Esophagus muscularis mucosa (tissue), 4 donors: ENCODE results near the gene TFIP11. TPM values are rescaled to one million over a fixed set of nuclear protein-coding genes. Genes with fewer than 3 reads are reported as not detected.

ENCODE experiments used
- DNase-seq: peaks from one replicate; pipeline ENCODE4 v3.0.0-alpha.2; 2017; ENCODE audit errors: extremely low spot score
- H3K27ac ChIP-seq, 4 donors: fragments of 200-600 bp; sonication (generic); replicated peaks in 1 of 4; 1 replicate in 3 of 4; 2 replicates in 1 of 4; pipeline ENCODE4 v1.5.1; 2016 to 2019; ENCODE audit warnings: mild to moderate bottlenecking in 1 of 4
- H3K27me3 ChIP-seq, 4 donors: fragments of 200-600 bp; sonication (generic); one replicate each; pipeline versions ENCODE4 v1.5.1 to v1.6.0; 2016 to 2019
- H3K36me3 ChIP-seq, 4 donors: fragments of 200-600 bp; sonication (generic); one replicate each; pipeline ENCODE4 v1.5.1; 2016 to 2019
- H3K4me1 ChIP-seq, 4 donors: fragments of 200-600 bp; sonication (generic); one replicate each; pipeline ENCODE4 v1.5.1; 2016 to 2019
- H3K4me3 ChIP-seq, 4 donors: fragments of 200-600 bp; sonication (generic); 1 replicate in 2 of 4; 2 replicates in 2 of 4; pipeline ENCODE4 v1.5.1; 2016 to 2019; ENCODE audit warnings: mild to moderate bottlenecking in 4 of 4, moderate library complexity in 1 of 4
- H3K9me3 ChIP-seq, 4 donors: fragments of 200-600 bp; sonication (generic); 1 replicate in 3 of 4; 2 replicates in 1 of 4; pipeline ENCODE4 v1.5.1; 2016 to 2019
- CTCF ChIP-seq, 3 experiments: fragments of 200-600 bp in 2 of 3; fragments of 450-650 bp in 1 of 3; sonication (generic) in 2 of 3; IDR thresholded peaks; one replicate each; pipeline ENCODE4 v1.5.1; 2017 to 2019; ENCODE audit warnings: antibody characterized with exemption in 3 of 3, mild to moderate bottlenecking in 2 of 3, moderate library complexity in 1 of 3
- EP300 ChIP-seq: sonication (generic); formaldehyde crosslinking; IDR thresholded peaks from one replicate; pipeline ENCODE4 v1.6.1; 2017; ENCODE audit warnings: antibody characterized with exemption
- POLR2A ChIP-seq: fragments of 450-650 bp; IDR thresholded peaks from one replicate; pipeline ENCODE4 v1.6.1; 2017; ENCODE audit warnings: antibody characterized with exemption, moderate library complexity, mild to moderate bottlenecking, low read depth
- POLR2AphosphoS5 ChIP-seq, 2 donors: sonication (generic); formaldehyde crosslinking; IDR thresholded peaks; one replicate each; pipeline ENCODE4 v1.6.1; 2017; ENCODE audit warnings: antibody characterized with exemption in 2 of 2
- WGBS: methylation state at CpG from one replicate; pipeline ENCODE4 v1.1.5; 2018; 5-methylcytosine and 5-hydroxymethylcytosine counted together
- intact Hi-C: fragments of 100-400 bp; cut with DNase I; formaldehyde crosslinking; loops from one replicate; pipeline ENCODE4 v1.15.1; 2023
- total RNA-seq, 4 donors: library from RNA; depleted of rRNA; stranded (reverse); fragments of >200 nt; gene quantifications; one replicate each; pipeline versions ENCODE4 v1.1.0 to v1.2.1, GENCODE V29; 2016

The TFIP11 gene
- total RNA-seq, 4 donors from 2014 or later, result 17.9 to 23.5 (median 20.4) TPM

GRCh38 chr22:26496456-26496855, 15.8 kb downstream of the TFIP11 start:
- Histone ChIP-seq H3K36me3 (peaks cover 85 to 100% (median 98%) of the 10 kb centered on the region in 4 donors), H3K4me1 (no peaks in the 10 kb centered on the region), H3K27me3 (no peaks in the 10 kb centered on the region), H3K9me3 (no peaks in the 10 kb centered on the region), H3K4me3 (no peak overlapping the region), H3K27ac (no peak overlapping the region)
- TF ChIP-seq CTCF (IDR thresholded peaks at IDR 0.05), result no peak
- no peak for TF ChIP-seq EP300
- no peak for TF ChIP-seq POLR2AphosphoS5 (IDR thresholded peaks at IDR 0.05)
- no peak for TF ChIP-seq POLR2A
- WGBS, result 94% methylated on average over 4 of the region's 4 CpGs
- intact Hi-C loops, result no loop called here
- DNase-seq, result no peak

- no peak overlapping the region for H3K4me3 ChIP-seq
- H3K27ac ChIP-seq, result no peak overlapping the region
- DNase-seq, result no peak
- H3K27me3 ChIP-seq, result no peaks in the 10 kb centered on the region
- intact Hi-C loops, result no loop called here
- no peaks in the 10 kb centered on the region for H3K4me1 ChIP-seq
- TF ChIP-seq CTCF (IDR thresholded peaks at IDR 0.05) (no peak), EP300 (no peak), POLR2AphosphoS5 (IDR thresholded peaks at IDR 0.05) (no peak), POLR2A (no peak)
- H3K36me3 ChIP-seq, result peaks cover 84 to 100% (median 97%) of the 10 kb centered on the region in 4 donors
- H3K9me3 ChIP-seq, result no peaks in the 10 kb centered on the region
These were observed 17.8 kb downstream of the TFIP11 start for GRCh38 chr22:26494506-26494905.

- TF ChIP-seq EP300 (no peak), POLR2A (no peak), CTCF (IDR thresholded peaks at IDR 0.05) (no peak), POLR2AphosphoS5 (IDR thresholded peaks at IDR 0.05) (no peak)
- WGBS, result 86% methylated on average over 9 of the region's 9 CpGs
- intact Hi-C loops, result no loop called here
These were observed 20.1 kb downstream of the TFIP11 start for GRCh38 chr22:26492220-26492619.

GRCh38 chr22:26489447-26490036, 22.7 kb downstream of the TFIP11 start:
- Histone ChIP-seq H3K36me3 (peaks cover 54 to 82% (median 77%) of the 10 kb centered on the region in 4 donors), H3K4me3 (no peak overlapping the region), H3K4me1 (peaks cover 9 to 16% (median 13%) of the 10 kb centered on the region in 4 donors), H3K27ac (no peak overlapping the region), H3K27me3 (no peaks in the 10 kb centered on the region), H3K9me3 (no peaks in the 10 kb centered on the region)
- intact Hi-C loops, result no loop called here
- TF ChIP-seq EP300 (no peak), POLR2A (no peak), CTCF (IDR thresholded peaks at IDR 0.05) (no peak), POLR2AphosphoS5 (IDR thresholded peaks at IDR 0.05) (no peak)
- 80% methylated on average over 4 of the region's 4 CpGs for WGBS
- DNase-seq, result no peak

More at GRCh38 chr22:26492220-26492619, 20.1 kb downstream of the TFIP11 start:
- Histone ChIP-seq H3K4me3 (no peak overlapping the region), H3K36me3 (peaks cover 78 to 100% (median 97%) of the 10 kb centered on the region in 4 donors), H3K27me3 (no peaks in the 10 kb centered on the region), H3K27ac (no peak overlapping the region), H3K4me1 (no peaks in the 10 kb centered on the region), H3K9me3 (no peaks in the 10 kb centered on the region)
- DNase-seq, result no peak

GRCh38 chr22:26487996-26488395, 24.3 kb downstream of the TFIP11 start:
- H3K4me1 ChIP-seq, result peaks cover 15 to 25% (median 21%) of the 10 kb centered on the region in 4 donors
- H3K36me3 ChIP-seq, result peaks cover 38 to 67% (median 62%) of the 10 kb centered on the region in 4 donors
- TF ChIP-seq POLR2A (no peak), EP300 (no peak), POLR2AphosphoS5 (IDR thresholded peaks at IDR 0.05) (no peak), CTCF (IDR thresholded peaks at IDR 0.05) (no peak)
- H3K9me3 ChIP-seq, result no peaks in the 10 kb centered on the region
- no peaks in the 10 kb centered on the region for H3K27me3 ChIP-seq
- no peak overlapping the region for H3K4me3 ChIP-seq
- DNase-seq, result no peak
- no peak overlapping the region for H3K27ac ChIP-seq
- WGBS, result 43% methylated on average over 3 of the region's 3 CpGs
- intact Hi-C loops, result no loop called here
